ENCODE data around the gene ZBTB7B.

The ZBTB7B gene

GRCh38 chr1:155049651-155050559 lies 47.3 kb downstream of the ZBTB7B start:
- in situ Hi-C loops (cut with HindIII; ENCODE audit: low sequenced_read_pairs): no loop called here
- DNase-seq (ENCODE audit: low read depth): no peak
- H3K4me3 ChIP-seq (ENCODE audit: low read depth, low read length): peak overlapping the region; percentile 61
- no peak for TF ChIP-seq CTCF (IDR thresholded peaks at IDR 0.05; ENCODE audit: low read depth, low read length, missing control alignments)

- in situ Hi-C loops (cut with HindIII; ENCODE audit: low sequenced_read_pairs): no loop called here
- peak within 1 kb of the TSS; percentile 61 for H3K4me3 ChIP-seq (ENCODE audit: low read depth, low read length)
- no peak for DNase-seq (ENCODE audit: low read depth)
- peak; percentile 77 for TF ChIP-seq CTCF (IDR thresholded peaks at IDR 0.05; ENCODE audit: low read depth, low read length, missing control alignments)
Measured at GRCh38 chr1:155050560-155051341, 48.1 kb downstream of the ZBTB7B start, which contains the start of gene ADAM15. ADAM15 (plus strand) TSS chr1:155051316; CDS start chr1:155051387, 71 bp downstream.

- H3K4me3 ChIP-seq (ENCODE audit: low read depth, low read length): peak overlapping the region; percentile 61
- in situ Hi-C loops (cut with HindIII; ENCODE audit: low sequenced_read_pairs): no loop called here
- no peak for DNase-seq (ENCODE audit: low read depth)
- no peak for TF ChIP-seq CTCF (IDR thresholded peaks at IDR 0.05; ENCODE audit: low read depth, low read length, missing control alignments)
Measured at GRCh38 chr1:155051342-155051776, 48.8 kb downstream of the ZBTB7B start.

- peak overlapping the region; percentile 61 for H3K4me3 ChIP-seq (ENCODE audit: low read depth, low read length)
- in situ Hi-C loops (cut with HindIII; ENCODE audit: low sequenced_read_pairs): no loop called here
- TF ChIP-seq CTCF (IDR thresholded peaks at IDR 0.05; ENCODE audit: low read depth, low read length, missing control alignments): no peak
- no peak for DNase-seq (ENCODE audit: low read depth)
Measured at GRCh38 chr1:155051777-155052398, 49.3 kb downstream of the ZBTB7B start.

- in situ Hi-C loops (cut with HindIII; ENCODE audit: low sequenced_read_pairs): no loop called here
- DNase-seq (ENCODE audit: low read depth): no peak
- H3K4me3 ChIP-seq (ENCODE audit: low read depth, low read length): peak overlapping the region; percentile 61
- TF ChIP-seq CTCF (IDR thresholded peaks at IDR 0.05; ENCODE audit: low read depth, low read length, missing control alignments): peak; percentile 49
Measured at GRCh38 chr1:155052439-155053395, 50.1 kb downstream of the ZBTB7B start.
